OCI-LY3 (cell line): ENCODE measurements around the gene PLXNB3.

Experiments
- CTCF ChIP-seq: fragments of 200-600, 300-600 bp; sonication (generic); IDR thresholded peaks from 2 replicates; pipeline ENCODE4 v1.5.1; 2014; ENCODE audit warnings: antibody characterized with exemption, low read length, low read depth
- EZH2phosphoT487 ChIP-seq: fragments of 200-600 bp; shearing (Covaris generic); IDR thresholded peaks from 2 replicates; pipeline ENCODE4 v1.6.1; 2018; ENCODE audit warnings: antibody characterized with exemption, mixed run types, low read depth

GRCh38 chrX:153778181-153778580 is 14.1 kb downstream of the PLXNB3 start:
- TF ChIP-seq CTCF: no peak
- no peak for TF ChIP-seq EZH2phosphoT487
